HG03045 (cell line): ENCODE data around the gene ADAMTS20.
"Not testable (repeated sequence)": the region's sequence is repeated elsewhere in the genome, so short reads cannot be mapped to it uniquely, and the experiment has no call there.

Source experiments
- ATAC-seq: cut with Tn5 transposase; IDR thresholded peaks from one replicate; pipeline ENCODE4 v1.9.1; 2021; ENCODE audit warnings: mild to moderate bottlenecking, moderate library complexity; ENCODE audit not compliant: unreplicated experiment

ADAMTS20 gene

DNA sequence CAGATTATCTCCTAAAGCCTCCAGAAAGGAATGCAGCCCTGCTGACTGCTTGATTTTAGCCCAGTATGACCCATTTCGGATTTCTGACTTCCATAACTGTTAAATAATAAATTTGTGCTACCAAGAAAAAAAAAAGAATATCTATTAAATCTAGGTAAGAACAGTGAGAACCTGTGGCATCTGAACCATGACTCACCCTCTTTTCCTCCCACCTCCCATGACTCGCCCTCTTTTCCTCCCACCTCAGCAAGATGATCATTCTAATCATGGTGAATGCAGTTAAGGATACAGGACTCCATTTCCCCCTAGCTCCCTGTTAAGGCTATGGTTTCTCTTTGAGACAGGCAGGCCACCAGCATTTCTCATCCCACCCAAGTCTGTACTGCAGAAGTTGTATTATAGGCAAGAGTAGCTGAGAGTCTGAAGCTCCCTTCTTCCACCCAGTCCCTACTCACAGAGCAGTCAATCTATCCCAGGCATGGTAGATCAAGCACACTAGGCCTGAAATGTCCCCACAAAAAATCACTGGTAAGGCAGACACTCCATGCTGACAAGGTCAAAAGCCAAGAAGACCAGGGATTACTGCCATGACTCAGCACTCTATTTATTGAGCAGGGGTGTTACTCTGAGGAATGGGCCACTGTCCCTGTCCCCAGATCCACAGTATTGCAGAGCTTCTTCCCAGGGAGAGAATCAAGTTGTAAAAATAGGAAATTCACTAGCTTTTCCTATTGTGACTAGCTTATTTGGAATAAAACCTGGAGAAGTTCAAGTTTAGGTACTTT lies 188.9 kb downstream of the ADAMTS20 start:
- no peak for ATAC-seq

DNA sequence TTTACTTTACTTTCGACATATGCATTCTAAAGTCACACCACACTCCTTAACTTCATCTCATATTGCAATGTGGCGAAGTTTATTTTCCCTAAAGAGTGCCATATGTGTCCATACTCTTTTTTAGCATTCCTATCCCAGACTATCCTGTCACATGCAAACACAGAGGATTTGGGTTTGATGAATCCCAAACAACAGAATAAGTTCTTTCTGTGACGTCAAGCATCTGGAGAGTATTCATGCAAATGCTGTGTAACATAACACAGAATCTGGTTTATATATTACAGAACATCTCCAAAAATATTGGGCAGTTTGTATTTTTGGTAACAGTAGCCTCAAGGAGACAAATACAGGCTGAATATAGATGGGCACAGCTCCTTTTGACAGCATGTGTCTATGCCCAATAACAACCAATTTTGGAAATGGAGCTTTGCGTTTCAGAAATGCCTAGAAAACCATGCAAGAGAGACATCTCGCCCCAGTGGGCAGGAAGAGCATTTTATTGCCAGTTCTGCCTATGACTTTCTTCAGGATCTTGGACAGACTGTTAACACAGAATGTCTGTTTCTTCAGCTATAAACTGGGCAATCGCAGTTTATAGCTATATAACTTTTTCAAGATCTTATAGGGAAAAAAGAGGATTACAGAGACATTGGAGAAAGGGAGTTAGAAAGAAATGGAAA lies 190.8 kb downstream of the ADAMTS20 start:
- no peak for ATAC-seq

DNA sequence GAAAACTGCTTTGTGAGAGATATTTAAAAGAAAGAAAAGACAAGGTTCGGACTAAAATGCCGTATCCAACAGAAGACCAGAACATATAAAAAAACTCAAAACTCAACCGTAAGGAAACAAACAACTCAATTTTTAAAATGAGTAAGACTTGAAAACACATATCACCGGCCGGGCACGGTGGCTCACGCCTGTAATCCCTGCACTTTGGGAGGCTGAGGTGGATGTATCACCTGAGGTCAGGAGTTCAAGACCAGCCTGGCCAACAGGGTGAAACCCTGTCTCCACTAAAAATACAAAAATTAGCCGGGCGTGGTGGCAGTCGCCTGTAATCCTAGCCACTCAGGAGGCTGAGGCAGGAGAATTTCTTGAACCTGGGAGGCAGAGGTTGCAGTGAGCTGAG lies 192.0 kb downstream of the ADAMTS20 start:
- ATAC-seq: not testable (repeated sequence)

DNA sequence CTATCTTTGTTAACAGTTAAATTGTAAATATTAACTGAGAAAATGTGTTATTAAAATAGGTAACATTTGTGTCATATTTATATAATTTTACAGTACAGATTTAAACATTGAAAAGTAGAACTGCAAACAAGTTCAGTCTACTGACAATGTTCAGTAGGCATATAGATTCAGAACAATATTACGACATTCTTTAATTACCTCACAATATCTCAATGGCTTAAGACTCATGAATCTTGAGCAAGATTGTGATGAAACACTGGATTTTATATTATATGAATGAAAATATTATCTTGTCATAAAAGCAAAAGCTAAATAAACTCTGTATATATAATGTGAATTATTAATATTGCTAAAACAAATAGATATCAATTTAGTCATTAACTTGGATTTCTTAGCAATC lies 194.9 kb downstream of the ADAMTS20 start:
- ATAC-seq: no peak

DNA sequence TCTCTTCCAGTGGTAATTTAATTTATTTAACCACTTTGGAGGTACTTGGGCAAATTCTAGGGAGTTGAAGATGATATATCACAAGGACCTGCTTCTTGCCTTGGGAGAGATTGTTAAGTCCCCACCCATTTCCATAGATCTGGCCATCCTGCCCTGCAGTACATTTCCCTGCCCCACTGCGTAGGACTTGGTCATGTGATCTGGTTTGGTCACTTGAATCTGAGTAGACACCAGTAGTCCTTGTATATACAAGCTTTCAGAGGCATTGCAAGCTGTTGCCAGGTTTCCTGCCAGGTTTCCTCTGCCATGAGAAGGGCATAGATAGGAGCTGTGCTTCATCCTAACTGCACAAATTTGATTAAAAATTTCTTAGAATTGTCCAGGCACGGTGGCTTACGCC lies 200.0 kb downstream of the ADAMTS20 start:
- no peak for ATAC-seq

DNA sequence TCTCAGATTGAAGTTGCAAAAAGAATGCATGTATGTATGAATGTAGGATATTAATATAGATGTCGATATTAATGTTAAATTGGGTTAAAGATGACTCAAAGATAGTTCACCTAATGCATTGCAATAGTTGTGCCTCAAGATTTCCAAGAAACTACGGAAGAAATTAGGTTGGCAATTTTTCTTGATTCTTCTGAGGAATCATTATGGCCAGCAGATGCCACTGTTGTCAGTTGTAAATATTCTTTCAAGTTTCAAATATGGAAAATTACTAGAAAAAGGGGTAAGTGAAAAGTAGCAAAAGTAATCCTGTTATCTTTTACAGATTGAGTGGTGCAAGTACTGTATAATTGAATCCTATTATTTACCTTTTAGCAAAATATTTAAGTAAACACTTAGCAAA lies 202.1 kb downstream of the ADAMTS20 start:
- ATAC-seq: no peak

DNA sequence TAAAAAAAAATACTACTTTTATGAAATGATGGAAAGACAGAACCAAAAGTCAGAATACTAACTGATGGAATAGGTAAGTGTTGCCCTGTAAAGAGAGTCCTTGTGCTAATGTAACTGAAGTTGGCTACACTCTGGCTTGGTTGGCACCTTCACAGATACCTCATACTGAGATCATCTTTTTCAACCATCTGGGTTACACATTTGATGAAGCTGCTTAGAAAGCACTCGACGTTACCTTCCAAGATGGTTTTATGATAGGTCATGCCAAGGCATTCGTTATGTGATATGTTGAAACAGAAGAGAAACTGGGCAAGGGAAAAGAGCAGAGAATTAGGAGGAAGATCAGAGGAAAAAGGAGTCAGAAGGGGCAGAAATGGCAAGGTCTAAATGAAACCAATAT lies 203.8 kb downstream of the ADAMTS20 start:
- no peak for ATAC-seq

DNA sequence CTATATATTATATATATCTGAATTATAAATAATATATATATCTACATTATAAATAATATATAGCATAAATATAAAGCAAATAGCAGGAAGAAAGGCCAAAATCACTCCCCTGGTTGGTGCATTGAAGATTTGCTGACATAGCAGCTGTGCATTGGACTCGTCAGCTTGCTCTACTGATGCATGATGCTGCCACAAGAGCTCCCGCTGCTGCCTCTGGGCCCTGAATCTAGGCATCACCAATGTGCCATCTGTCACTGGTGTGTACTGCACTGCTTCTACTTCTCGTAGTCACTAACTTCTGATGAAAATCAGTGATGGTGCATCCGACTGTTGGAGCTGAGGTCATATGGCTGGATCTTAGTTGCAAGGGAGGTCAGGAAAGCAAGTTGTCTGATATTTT lies 205.0 kb downstream of the ADAMTS20 start:
- no peak for ATAC-seq

DNA sequence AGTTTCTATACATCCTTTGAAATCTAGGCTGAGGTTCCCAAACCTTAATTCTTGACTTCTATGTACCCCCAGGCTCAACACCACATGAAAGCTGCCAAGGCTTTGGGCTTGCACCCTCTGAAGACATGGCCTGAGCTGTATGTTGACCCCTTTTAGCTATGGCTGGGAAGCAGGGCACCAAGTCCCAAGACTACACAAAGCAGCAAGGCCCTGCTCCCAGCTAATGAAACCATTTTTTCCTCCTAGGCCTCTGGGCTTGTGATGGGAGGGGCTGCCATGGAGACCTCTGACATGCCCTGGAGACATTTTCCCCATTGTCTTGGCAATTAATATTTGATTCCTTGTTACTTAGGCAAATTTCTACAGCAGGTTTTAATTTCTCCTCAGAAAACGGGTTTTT lies 207.0 kb downstream of the ADAMTS20 start:
- ATAC-seq: no peak

DNA sequence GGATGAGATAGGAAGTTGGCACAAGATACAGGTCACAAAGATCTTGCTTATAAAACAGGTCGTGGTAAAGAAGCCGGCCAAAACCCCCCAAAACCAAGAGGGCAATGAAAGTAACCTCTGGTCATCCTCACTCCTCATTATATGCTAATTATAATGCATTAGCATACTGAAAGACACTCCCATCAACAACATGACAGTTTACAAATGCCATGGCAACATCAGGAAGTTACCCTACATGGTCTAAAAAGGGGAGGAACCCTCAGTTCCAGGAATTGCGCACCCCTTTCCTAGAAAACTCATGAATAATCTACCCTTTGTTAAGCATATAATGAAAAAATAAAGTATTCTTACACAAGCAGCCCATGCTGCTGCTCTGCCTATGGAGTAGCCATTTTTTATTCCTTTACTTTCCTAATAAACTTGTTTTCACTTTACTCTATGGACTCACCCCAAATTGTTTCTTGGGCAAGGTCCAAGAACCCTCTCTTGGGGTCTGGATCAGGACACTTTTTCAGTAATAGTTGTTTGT lies 210.2 kb downstream of the ADAMTS20 start:
- not testable (repeated sequence) for ATAC-seq

DNA sequence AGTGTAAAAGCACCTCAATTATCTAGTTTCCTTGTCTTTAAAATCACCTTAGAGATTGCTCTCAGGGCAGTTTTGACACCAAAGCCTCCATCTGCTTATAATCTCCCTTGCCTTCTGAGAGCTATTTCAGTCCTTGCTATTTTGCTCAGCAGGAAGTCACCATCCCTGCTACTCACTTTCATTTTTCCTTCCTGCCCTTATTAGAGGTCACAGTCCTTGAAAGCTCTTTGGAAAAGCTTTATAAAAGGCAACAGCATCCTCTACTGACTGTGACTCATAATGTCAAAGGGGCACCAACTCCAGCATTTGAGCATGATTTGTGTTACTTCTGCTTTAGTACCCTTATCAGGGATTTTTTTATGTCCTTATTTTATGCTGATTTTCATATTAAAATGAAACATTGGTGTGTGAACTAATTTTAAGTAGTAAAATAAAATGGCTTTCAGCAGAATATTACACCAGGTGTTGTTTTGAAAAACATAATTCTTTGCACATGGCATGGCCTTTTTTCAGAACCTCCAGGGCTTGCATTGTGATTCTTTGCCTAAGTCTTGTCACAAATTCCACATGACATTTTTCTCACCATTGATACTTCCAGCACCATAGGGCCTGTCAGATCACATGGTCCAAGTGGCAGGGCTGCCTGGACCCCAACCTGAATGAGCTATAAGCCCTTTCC lies 213.0 kb downstream of the ADAMTS20 start:
- peak; percentile 53 for ATAC-seq

DNA sequence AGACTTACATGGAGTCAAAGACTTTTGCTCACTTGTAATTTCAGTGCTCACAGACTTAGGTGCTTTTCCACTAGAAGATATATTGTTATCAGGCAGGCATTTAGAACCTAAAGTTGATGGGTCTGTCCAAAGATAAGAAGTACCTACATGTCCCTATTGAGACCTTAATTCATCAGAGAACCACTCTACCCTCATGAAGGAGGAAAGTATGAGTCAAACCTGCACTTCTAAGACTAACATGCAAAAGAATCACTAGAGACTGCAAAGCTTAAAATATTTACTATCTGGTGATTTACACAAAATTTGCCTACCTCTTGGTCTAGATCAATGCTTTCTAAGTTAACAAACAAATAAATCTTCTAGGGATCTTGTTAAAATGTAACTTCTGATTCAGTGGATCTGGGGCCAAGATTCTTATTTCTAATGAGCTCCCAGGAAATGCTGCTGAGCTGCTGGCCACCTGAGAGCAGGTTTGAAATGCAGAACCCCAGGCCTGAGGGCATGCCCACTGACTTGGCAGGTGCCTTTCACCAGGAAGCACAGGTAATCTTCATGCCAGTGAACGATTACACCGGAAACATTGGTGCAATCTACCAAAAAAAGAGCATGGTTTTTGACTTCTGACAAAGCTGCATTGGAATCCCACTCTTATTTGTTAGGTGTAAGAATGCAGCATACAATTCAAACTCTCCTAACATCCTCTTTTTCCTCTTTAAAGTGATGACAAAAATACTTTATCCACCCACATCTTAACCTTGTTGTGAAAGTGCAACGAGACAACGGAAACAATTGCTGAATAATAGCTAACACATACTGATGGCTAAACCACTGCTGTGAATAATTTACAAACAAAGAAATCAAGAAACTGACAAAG lies 214.2 kb downstream of the ADAMTS20 start:
- ATAC-seq: peak; percentile 42

DNA sequence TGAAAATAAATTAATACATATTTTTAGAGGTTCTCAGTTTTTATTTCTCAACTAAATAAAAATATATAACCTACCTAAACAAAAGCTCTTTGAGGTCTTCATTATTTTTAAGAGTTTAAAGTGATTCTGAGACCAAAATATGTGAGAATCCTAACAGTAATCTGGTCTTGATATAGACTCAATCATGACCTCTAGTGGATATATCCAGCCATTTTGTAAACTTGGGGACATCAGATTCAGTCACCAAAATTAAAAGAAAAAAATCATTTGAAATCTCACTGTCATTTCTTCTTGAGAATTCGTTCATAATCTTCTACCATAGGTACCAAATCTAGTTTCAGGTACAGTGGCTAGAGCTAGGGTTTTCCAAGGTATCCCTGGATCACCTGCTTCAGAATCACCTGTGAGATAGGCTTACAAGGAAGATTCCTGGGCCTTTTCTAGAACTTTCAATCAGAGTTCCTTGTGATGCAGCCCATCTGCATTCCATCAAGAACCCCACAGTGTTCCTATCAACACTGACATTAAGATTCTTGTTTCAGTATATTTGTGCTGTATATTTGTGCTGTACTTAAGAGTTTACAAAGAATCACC lies 214.9 kb downstream of the ADAMTS20 start:
- ATAC-seq: no peak

DNA sequence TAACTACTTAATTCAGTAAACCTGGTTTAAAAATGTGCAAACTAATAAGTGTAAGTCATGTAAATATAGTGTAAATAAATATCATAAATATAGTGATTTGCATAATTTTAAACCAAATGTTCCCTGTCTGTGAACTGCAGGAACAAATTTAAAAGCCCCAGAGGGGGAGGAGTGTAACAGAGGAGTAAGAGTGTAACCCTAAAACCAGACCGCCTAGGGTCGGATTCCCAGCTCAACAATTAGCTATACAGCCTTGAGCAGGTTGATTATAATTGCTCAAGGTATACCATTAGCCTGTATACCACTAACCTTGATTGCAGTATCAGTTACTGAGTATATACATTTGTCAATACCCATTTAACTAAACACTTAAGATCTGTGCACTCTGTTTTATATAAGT lies 218.4 kb downstream of the ADAMTS20 start:
- ATAC-seq: no peak

DNA sequence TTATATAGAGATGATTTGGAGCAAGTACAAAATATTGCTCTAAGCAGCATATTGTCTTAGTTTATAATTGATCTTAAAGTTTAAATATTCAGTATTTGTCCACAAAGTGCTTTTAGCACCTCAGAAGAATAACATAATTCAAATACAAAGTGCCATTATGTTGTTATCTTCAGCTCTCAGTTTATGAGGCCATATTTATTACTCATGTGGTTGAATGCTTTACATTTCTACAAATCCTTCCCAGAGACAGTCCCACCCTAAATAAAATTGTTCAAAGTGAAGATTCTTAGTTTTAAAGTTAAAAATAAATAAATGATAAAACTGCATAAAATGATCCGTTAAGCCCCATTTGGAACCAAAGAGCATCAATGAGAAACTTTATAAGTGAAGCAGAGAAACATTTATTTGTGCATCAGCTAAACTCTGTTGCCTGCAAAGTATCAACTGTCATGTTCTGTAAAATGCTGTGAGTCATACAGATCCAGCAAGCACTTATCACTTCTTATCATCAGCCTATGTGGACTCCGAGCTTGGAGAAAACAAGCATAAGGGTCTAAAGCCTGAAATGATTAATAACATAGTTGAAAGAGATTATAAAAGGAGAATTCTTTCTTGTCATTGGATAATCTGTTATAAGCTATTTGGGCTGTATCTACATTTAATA lies 218.9 kb downstream of the ADAMTS20 start:
- no peak for ATAC-seq

DNA sequence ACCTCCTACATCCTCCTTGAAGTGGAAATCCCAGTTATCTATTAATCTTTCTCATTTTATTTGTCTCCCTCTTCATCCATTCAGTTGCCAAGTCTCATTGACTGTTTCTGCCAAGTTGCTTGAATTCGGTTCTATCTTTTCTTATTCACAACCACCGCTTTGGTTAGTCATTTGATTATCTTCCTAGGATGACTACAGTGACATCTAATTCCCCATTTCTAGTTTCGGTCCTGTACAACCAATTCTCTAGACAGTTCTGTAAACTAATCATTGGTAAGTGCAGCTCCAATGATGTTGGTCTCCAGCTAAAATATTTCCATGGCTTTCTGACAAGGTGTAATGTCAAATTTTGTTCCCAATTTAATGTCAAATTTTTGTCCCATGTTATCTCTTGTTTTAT lies 220.1 kb downstream of the ADAMTS20 start:
- ATAC-seq: no peak

DNA sequence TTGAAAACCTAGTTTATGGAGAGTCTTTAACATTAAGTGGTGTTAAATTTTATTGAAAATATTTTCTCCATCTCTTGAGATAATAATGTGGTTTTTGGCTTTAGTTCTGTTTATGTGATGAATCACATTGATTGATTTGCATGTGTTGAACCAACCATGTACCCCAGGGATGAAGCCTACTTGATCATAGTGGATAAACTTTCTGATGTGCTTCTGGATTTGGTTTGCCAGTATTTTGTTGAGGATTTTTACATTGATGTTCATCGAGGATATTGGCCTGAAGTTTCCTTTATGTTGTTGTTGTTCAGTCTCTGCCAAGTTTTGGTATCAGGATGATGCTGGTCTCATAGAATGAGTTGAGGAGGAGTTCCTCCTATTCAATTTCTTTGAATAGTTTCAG lies 222.6 kb downstream of the ADAMTS20 start:
- ATAC-seq: no peak

DNA sequence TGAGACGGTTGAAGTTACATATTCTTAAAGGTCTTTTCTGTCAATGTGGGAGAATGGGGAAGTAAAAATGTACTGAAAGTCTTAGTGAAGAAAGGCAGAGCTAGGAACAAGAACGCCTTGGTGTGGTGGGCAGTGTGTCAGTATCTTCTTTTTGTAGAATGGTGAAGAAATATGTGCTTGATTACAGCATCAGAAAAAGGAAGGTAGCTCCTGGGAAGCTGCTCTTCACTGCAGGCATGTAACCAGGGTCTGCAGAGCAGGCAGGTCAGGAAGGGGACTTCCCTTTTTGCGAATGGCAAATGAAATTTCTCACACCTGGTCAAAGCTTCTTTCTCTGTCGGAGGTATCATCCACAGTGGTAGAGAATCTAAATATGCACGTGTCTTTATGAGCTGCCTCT lies 226.2 kb downstream of the ADAMTS20 start:
- no peak for ATAC-seq

DNA sequence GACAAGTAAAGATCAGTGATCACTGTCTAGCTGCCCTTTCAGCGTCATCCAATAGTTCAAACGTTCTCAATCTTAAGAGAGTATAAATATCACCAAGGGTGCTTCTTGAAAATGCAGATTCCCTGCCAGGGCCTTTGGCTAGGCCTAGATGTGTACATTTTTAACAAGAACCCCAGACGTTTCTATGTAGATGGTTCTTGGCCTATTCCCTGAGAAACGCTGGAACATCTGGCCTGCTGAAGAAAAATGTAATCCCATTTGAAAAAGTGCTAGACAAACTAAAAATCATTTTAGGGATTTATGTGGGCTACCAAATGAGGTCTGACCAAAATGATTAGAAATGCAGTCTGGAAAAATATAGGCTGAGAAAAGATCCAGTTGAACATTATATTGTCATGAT lies 231.7 kb downstream of the ADAMTS20 start:
- no peak for ATAC-seq

DNA sequence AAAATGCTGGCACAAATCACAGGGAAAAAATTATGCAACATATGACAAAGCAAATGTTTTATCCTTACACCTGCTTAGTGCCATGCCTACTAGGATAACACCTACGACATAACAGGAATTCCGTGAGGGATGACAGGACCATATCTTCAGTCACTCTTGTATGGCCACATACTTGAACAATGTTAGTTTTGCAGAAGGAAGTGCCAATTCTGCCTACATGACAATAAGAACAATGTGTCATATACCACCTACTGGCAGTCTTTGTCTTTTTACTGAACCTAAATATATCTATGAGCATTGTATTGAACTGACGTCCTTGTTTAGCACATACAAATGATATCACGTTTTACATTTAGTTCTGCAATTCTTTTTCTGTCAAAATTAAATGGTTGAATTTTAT lies 234.0 kb downstream of the ADAMTS20 start:
- no peak for ATAC-seq
